CD4-positive, alpha-beta T cell treated with Interleukin-12 subunit alpha and Interleukin-12 subunit beta, for 1 hour (primary cell): ENCODE data around the gene TANK.
A peak's percentile ranks its signal among the peaks of the same experiment; 100 is the strongest.

ENCODE experiments used
- DNase-seq: peaks from one replicate; pipeline ENCODE4 v3.0.0-alpha.2; 2020

The TANK gene

DNA sequence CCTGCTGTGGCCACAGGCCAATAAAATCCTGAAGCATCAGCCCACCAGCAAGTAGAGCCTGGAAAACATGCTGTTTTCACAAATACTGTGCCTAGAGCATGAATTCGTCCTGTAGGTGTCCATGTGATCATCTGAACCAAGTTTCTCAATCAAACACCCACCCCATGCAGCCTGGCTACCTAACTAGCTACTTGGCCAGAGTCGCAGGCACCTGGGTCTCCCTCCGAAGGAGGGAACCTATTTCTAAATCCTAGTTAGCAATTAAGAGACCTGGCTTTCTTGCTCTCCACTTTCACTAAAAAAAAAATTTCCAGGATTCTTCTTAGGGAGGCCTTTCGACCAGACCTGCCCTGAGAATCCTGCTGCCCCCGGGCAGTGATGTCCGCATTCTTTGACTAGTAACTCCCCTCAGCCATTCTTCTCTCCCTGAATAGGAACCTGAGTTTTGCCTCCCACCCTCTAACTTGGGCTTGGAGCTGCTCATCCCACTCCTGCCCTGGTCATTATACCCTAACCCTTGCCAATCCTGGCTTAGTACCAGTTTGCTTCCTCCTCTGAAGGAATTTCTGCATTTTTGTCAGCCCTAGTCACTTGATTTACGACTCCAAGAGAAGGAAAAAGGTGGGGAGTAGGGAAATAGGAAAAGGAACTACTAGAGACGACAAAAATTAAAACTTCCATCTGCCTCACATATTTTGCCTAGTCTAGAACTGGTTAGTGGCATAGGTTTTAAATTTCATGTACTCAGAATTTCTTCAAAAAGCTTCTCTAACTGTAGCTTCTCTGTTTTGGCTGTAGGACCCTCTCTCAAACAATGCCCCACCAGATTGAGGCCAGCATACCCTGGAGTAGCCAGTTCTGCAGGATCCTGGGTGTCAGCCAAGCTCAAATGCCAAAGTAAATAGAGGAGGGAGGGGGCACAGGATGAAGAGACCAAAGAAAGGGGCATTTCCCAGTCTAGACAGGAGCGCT lies 25.4 kb upstream of the TANK start:
- DNase-seq = no peak

DNA sequence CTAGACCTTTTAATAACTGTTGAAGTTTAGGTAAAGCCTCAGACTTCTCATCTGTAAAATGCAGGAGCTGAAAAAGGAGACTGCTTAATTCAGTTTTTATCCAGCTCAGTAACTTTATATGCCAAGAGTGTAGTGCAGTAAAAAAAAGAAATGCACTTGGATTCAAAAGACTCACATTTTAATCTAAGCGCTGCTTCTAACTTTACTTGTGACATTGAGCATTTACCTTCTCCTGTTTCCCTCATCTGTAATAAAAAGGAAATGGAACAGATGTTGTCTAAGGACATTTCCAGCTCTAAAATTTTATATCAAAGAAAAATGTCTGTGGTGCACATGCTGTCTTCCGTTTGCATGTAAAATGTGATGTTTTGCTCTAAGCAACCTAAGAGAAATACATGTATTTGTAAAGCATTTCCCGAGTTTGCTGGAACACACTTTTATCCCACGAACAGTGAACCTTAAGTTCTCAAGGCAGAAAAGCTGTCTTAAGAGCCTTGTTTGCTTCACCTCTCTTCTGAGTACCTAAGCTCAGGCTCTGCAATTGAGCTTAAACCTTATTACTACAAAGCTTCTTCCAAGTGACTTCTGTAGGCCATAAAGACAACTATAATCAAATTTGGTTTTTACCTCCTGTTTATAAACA lies 24.2 kb upstream of the TANK start:
- no peak for DNase-seq

DNA sequence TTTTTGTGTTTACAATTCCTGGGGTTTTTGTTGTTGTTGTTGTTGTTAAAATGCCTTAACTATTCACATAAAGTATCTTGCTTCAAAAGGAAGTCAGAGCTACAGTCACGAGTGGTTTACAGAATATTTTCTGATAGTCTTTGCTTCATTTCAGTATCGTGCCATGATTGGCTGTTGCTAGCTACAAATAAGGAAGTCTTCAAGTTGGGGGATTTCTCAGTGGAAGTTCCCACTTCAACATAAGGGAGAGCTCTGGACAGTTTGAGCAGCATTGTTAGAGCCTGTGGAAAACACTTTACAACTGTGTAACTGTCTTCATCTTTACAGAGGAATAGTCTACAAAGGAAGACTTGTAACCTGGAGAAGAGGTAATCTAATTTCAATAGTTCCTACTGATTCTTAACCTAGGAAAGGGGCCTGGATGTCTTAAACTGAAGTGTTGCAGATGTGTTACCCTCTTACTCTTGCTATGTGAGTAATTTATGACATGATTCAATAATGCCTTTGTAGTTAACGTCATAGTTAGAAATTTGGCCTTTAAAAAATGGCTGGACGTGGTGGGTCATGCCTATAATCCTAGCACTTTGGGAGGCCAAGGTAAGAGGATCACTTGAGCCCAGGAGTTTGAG lies 23.4 kb upstream of the TANK start:
- peak; percentile 86 for DNase-seq

DNA sequence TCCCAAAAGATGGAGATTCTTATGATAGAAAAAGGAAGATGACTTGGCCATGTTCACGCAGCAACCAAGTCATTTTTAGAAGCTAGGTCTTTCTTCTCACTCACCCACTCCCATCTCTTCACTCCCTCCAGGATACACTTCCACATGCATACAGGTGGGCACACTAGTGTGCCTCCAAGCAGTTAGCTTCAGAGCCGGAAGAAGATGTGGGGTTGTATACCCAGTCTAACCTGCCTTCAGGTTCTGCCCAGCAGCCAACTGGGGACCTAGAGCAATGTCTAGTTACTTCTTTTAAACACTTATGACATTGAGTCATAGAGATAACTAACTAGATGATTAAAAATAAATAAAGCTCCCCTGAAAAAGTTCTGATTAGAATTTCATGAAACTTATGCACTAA lies 21.8 kb upstream of the TANK start:
- DNase-seq = peak; percentile 56

DNA sequence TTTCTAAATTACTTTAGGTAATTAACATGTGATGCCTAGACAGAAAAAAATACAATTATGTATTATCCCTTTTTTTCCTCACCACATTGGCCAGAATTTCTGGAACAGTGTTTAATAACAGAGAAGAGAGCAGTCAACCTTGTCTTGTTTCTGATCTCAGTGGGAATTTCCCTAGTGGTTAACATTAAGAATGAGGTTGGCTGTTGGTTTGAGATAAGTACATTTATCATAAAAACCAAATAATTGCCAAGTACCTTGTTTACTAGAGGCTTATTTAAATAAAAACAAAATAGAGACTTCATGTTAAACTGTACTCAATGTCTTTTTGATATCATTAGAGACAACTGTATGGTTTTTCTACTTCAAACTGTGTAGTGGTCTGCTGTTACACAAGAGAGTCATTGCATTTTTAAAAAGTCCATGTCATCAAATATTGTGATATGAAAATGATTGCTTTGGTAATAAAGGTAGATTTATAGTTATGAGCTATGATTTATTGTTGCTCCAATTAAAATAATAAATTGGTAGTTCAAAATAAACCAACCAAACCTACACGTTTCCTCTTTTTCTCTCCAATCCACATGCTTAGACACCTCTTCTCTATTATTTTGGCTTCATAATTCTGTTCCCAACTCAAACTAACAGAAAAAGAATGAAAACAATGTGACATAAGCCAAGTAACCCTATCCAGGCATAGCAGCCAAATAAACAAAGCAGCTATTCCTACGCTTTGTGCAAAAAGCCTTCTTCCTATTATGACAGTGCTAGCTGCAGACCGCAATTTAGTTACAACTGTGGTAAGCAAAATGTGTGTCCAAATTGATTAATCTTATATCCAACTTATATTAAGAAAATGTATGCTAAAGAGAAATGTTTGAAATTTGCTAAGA lies 20.9 kb upstream of the TANK start:
- peak; percentile 70 for DNase-seq

DNA sequence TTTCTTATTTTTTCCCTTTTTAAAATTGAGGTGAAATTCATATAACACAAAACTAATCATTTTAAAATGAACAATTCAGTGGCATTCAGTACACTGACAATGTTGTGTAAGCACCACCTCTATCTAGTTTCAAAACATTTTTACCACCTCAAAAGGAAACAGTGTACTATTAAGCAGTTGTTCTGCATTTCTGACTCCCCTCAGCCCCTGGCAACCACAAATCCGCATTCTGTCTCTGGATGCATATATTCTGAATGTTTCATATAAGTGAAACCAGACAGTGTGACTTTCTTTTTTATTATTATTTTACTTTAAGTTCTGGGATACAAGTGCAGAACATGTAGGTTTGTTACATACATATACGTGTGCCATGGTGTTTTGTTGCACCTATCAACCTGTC lies 19.2 kb upstream of the TANK start:
- DNase-seq = no peak

DNA sequence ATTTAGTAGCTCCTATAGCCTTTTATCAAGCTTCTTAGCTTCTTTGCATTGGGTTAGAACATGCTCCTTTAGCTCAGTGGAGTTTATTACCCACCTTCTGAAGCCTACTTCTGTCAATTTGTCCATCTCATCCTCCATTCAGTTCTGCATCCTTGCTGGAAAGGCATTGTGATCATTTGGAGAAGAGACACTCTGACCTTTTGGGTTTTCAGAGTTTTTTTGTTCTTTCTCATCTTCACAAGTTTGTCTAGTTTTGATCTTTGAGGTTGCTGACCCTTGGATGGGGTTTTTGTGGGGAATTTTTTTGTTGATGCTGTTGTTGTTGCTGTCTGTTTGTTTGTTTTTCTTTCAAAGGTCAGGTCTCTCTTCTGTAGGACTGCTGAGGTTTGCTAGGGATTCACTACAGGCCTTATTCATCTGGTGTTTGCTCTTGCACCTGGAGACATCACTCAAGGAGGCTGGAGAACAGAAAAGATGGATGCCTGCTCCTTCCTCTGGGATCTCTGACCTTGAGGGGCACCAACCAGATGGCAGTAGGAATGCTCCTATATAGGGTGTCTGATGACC lies 13.9 kb upstream of the TANK start:
- DNase-seq = no peak

DNA sequence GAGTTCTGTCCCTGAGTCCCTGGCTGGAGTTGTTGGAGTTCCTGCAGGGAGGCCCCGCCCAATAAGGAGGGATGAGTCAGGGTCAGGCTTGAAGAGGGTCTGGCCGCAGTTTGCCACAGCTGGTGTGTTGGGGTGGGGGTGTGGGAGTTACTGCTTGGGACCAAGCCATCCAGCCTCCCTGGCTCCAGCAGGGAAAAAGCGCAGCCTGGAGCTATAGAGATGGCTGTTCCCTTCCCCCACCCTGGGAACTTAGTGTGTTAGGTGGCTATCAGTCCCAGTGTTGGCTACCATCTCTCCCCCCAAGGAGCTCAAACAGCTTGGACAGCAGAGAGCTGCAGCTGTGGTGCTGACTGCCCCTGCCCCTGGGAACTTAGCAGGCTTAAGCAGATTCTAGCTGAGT lies 13.2 kb upstream of the TANK start:
- DNase-seq = no peak

DNA sequence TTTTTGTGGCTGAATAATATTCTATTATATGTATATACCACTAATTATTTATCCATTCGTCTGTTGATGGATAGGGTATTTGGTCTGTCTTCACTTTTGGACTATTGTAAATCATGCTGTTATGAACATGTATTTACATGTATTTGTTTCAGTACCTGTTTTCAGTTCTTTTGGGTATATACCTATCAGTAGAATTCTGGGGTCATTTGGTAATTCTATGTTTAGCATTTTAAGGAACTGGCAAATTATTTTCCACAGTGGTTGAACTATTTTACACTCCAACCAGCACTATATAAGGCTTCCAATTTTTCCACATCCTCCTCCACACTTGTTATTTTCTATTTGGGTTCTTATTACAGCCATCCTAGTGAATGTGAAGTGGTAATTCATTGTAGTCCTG lies 12.4 kb upstream of the TANK start:
- DNase-seq = no peak

DNA sequence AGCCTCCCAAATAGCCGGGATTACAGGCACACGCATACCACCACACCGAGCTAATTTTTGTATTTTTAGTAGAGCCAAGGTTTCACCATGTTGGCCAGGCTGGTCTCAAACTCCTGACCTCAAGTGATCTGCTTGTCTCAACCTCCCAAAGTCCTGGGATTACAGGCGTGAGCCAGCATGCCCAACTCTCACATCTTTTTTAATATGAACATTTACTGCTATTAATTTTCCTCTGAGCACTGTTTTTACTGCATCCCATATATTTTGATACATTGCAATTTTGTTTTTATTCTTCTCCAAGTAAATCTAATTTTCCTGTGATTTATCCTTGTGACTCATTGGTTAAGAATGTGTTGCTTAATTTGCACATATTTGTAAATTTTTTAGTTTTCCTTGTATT lies 9.5 kb upstream of the TANK start:
- DNase-seq = no peak

DNA sequence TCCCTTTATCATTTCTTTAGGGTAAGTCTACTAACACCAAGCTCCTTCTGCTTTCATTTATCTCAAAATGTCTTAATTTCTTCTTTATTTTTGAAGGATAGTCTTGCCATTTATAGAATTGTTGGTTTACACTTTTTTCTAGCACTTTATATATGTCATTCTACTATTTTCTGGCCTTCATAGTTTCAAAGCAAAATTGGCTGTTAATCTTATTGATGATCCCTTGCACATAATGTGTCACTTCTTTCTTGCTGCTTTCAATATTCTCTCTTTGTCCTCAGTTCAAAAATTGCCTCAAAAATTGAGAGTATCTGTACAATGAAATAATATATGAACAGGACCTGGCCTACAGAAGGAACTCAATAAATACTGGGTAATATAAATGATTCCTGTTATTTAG lies 7.9 kb upstream of the TANK start:
- DNase-seq = no peak

DNA sequence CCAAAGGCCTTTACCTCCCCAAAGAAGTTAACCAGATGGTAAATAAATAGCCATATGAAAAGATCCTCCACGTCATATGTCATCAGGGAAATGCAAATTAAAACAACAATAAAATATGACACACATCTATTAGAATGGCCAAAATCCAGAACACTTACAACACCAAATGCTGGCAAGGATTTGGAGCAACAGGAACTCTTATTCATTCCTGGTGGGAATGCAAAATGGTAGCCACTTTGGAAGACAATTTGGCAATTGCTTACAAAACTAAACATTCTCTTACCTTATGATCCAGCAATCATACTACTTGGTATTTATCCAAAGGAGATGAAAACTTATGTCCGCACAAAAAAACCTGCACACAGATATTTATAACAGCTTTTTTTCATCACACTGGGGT lies 1.3 kb upstream of the TANK start:
- no peak for DNase-seq

DNA sequence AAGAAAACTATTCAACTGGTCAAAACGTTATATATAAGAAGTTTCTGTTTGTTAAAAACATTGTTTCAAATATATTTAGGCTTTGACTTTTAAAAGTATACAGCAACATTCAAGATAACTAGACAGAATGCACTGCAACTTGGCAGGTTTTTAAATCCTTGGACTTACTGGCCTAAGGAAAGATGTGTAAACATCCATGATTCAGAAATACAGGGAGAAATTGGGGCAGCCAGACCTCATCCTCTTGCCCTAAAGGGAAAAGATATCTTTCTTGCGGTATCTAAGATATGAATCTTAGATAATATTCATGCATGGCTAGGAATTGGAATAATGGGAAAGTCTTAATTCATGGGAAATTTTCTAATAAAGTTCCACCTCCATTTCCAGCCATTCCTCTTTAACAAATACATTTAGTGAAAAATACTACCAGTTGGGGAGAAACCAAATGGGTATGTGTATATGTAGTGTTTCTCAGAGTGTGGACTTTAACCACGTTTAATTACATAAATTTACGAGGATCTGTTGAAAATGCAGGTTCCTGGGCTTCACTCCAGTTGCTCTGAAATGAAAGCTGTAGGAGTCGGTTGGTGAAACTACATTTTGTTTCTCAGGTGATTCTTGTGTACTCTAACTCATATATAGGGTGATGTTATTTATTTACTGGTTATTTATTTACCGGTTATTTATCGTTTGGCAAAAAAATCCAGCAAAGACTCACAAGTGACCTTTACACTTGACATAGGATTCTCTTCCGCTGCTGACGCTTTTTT lies 587 bp upstream of the TANK start:
- DNase-seq = no peak

DNA sequence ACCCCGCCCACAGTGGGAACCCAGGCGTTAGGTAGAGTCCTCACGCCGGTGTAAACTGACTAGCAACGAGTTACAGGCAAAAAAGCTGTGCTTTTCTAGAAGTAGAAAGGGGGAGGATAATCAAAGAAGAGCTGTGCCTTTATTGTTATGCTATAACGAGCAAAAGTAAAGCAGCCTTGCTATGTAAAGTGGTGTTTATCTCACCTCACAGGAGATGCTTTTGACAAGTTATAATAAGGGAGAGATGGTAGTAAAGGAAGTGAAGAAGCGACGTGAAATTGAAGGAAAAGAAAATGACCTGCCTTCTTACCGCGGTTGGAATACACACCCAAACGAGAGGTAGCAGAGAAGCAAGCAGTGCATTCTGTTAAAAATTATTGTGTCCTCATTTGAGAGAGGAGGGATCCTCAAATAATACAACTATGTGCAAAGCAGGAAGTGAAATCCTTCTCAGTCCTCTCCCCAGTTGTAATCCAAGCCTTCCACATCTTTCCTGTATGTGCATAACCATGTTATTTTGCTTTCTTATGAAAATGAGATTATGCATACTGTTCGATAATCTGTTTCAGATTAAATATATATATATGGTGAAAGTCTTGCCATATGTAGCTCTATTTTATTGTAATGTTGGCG lies 962 bp downstream of the TANK start:
- no peak for DNase-seq

DNA sequence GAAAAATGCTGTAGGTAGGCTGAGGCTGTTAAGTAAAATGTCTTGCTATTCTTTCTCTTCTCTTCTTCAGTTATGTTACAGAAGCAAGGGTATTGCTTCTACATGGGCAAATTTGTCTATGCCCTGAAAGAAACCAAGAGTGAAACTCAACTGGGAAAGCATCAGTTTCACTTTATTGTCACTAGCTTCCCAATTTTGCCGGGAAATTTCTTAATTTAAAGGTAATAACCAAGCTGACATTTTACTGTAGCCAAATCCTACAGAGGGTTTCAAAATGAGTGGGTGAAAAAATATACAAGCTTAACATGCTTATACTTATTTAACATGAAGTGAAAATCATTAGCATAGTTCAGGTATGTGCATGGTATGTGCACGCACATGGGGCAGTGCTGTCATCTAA lies 3.2 kb downstream of the TANK start:
- DNase-seq = no peak

DNA sequence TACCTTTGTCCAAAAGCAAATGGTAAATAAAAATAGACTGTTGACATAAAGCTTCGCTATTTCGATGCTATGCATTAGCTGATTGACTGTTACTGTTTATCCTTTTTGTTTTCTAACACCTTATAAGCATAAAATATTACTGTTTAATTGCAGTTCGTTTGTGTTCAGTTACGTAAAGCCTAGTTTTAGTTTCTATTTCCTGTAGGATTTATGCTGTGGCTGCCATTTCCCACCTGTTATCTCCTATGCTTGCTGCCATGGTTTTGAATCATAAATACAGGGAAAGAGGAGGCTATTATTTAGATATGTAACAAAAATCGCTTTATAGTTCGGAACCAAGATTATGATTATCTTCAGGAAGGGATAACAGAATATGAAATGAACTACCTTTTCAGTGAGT lies 3.9 kb downstream of the TANK start:
- DNase-seq = no peak

DNA sequence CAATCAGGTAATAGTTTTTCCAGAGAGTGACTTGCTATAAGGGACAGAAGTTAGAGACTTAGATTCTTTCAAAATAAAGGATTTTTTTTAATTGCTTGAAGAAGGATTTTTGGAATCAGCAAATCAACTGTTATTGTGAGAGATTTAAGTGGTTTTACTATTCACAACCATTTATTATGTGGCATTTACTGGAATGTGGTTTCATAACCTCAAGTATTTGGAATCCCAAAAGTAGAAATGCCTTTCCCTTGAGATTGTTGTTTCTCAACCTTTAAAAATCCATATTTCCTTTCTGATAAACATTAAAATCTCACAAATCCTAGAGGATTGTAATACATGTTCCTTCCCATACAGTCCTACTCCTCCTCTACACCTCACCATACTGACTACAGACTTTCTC lies 5.0 kb downstream of the TANK start:
- no peak for DNase-seq

DNA sequence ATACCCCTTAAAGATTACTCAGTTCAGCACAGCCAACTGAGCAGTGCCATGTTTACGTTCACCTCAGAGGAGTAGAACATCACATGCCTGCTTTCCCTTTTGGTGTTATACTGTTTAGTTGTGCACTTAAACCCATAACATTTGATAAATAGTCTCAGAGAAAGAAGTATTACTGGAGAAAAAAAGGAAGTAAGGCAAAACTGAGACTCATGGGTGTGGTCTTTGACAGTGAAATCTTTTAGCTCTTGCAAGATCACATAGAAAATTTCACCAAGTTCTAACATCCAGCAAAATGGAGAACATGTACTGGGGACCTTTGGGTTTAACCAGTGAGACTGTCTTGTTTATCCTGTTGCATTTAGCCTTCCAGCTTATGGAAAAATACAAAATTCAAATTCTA lies 5.6 kb downstream of the TANK start:
- no peak for DNase-seq

DNA sequence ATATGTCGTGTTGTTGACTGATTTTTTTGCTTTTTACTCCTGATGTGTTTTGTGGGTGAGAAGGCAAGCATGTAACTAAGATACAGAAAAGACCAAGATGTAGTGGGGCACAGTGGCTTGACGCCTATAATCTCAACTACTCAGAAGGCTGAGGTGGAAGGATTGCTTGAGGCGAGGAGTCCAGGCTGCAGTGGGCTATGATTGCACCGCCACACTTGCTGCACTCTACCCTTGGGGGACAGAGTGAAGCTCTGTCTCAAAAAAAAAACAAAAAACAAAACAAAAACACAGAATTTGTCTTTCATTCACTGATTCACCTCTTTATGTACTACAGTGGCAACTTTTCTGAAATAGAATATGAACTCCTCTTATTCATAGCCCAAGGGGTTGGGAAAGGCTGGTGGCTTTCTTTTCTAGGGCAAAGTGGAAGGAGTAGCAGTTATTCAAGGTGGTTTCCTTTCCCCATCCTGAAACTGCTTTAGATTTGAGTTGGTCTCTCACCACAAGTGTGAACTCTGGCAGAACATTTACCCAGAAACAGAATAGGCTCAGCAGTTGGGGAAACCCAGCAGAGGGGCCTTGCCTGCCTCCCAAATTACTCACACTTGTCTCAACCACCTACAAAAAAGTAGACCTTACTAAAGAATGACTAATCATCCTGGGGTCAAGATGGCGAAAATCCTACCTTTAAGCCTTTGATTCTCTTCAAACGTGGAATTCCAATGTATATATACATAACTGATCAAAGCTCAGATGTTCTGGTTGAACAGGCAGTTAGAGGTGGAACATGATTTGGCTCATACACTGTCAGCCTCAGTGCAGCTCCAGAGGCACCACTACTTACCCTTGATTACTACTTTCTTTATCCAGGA lies 6.5 kb downstream of the TANK start:
- DNase-seq = peak; percentile 74

DNA sequence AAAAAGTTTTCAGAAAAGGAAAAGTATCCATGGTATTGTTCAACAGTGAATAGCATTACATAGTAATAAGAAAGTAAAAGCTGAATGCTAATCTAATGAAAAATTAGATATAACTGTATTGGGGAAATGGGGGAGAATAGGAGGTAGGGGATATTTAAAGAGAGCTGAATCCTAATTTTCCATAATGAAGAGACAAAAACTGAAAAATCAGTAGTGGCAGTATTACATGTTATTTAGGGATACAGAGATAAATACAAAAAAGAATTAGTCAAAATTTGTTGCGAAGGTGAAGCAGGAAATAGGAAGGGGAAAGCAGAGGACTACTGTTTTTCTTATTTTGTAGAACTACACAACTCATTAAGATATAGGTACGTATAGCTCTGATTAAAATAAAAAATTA lies 9.1 kb downstream of the TANK start:
- DNase-seq = no peak
